ENCODE measurements around the gene FNDC3B. TPM values are rescaled to one million over a fixed set of nuclear protein-coding genes. Genes with fewer than 3 reads are reported as not detected.

FNDC3B gene
- total RNA-seq, 1 donor from 2014 or later = 9.3 TPM

DNA sequence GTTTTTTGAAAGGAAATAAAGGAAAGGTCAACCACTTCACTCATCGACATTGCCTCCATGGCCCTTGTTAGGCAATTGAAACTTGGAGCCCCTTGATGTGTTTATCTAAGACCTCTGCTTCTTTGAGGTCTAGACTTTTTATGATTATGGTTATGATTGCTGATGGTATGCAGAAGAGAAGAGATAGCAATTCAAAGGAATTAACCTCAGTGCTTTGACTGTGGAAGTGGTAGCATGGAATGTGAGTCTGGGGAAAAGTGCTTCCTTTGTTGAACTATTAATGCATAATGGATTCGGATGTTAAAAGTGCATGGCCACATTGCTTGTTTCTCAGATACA, 46.1 kb downstream of the FNDC3B start:
- intact Hi-C loops (cut with micrococcal nuclease) = no loop called here
- DNase-seq = no peak
- TF ChIP-seq, protein P1, sequence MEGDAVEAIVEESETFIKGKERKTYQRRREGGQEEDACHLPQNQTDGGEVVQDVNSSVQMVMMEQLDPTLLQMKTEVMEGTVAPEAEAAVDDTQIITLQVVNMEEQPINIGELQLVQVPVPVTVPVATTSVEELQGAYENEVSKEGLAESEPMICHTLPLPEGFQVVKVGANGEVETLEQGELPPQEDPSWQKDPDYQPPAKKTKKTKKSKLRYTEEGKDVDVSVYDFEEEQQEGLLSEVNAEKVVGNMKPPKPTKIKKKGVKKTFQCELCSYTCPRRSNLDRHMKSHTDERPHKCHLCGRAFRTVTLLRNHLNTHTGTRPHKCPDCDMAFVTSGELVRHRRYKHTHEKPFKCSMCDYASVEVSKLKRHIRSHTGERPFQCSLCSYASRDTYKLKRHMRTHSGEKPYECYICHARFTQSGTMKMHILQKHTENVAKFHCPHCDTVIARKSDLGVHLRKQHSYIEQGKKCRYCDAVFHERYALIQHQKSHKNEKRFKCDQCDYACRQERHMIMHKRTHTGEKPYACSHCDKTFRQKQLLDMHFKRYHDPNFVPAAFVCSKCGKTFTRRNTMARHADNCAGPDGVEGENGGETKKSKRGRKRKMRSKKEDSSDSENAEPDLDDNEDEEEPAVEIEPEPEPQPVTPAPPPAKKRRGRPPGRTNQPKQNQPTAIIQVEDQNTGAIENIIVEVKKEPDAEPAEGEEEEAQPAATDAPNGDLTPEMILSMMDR (IDR thresholded peaks at IDR 0.05) = no peak
- Mint-ChIP-seq H3K4me3 (no peak overlapping the region), H3K27ac (no peak overlapping the region), H3K9me3 (no peaks in the 10 kb centered on the region), H3K36me3 (ENCODE audit: low read depth) (no peaks in the 10 kb centered on the region), H3K27me3 (no peaks in the 10 kb centered on the region), H3K4me1 (no peaks in the 10 kb centered on the region)
- POLR2A ChIA-PET = no interaction called here
- CTCF ChIA-PET = interaction anchor here (1.0 kb wide), 1 partner anchor 64 kb away, joined by 3 read pairs; no protein-coding TSS in a partner anchor
- ATAC-seq (ENCODE audit: low read depth) = no peak

DNA sequence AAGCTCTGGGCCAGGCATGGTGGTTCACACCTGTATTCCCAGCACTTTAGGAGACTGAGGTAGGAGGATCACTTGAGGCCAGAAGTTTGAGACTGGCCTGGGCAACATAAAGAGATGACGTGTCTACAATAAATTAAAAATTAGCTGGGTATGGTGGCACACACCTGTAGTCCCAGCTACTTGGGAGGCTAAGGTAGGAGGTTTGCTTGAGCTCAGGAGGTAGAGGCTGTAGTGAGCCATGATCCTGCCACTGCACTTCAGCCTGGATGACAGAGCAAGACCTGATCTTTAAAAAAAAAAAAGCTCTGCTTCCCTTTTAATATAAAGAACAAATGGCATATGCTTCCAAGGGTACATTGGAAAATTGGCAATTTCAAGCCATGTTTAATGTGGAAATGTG, 46.7 kb downstream of the FNDC3B start:
- H3K27ac Mint-ChIP-seq = no peak overlapping the region
- H3K27me3 Mint-ChIP-seq = no peaks in the 10 kb centered on the region
- ATAC-seq (ENCODE audit: low read depth) (no peak), DNase-seq (no peak)
- H3K4me1 Mint-ChIP-seq = no peaks in the 10 kb centered on the region
- H3K4me3 Mint-ChIP-seq = no peak overlapping the region
- no peaks in the 10 kb centered on the region for H3K36me3 Mint-ChIP-seq (ENCODE audit: low read depth)
- H3K9me3 Mint-ChIP-seq = no peaks in the 10 kb centered on the region
- ChIA-PET CTCF (interaction anchor here (1.0 kb wide), 1 partner anchor 64 kb away, joined by 3 read pairs; no protein-coding TSS in a partner anchor), POLR2A (no interaction called here)
- TF ChIP-seq, protein P1 (IDR thresholded peaks at IDR 0.05) = no peak
- intact Hi-C loops (cut with micrococcal nuclease) = no loop called here

DNA sequence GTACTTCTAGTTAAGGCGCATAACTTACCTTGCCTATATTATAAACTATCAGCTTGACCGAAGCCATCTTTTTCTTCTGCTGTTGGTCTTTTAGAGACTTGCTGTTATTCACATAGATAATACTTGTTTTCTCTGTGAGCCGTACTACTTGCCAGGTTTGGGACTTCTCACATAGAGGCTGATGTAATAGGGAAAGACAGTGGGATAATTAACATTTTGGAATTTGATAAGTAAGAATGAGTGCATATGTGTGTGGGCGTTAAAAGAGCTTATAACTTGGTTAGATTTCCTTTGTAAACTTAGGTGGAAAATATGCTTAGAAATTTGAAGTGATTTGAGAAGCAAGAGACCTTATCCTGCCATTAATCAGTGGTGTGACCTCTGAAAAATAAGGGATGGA, 47.8 kb downstream of the FNDC3B start:
- Mint-ChIP-seq H3K4me1 (no peaks in the 10 kb centered on the region), H3K36me3 (ENCODE audit: low read depth) (no peaks in the 10 kb centered on the region), H3K4me3 (no peak overlapping the region), H3K9me3 (no peaks in the 10 kb centered on the region), H3K27me3 (no peaks in the 10 kb centered on the region), H3K27ac (no peak overlapping the region)
- intact Hi-C loops (cut with micrococcal nuclease) = no loop called here
- DNase-seq = no peak
- ChIA-PET POLR2A (no interaction called here), CTCF (no interaction called here)
- TF ChIP-seq, protein P1 (IDR thresholded peaks at IDR 0.05) = no peak
- ATAC-seq (ENCODE audit: low read depth) = no peak

DNA sequence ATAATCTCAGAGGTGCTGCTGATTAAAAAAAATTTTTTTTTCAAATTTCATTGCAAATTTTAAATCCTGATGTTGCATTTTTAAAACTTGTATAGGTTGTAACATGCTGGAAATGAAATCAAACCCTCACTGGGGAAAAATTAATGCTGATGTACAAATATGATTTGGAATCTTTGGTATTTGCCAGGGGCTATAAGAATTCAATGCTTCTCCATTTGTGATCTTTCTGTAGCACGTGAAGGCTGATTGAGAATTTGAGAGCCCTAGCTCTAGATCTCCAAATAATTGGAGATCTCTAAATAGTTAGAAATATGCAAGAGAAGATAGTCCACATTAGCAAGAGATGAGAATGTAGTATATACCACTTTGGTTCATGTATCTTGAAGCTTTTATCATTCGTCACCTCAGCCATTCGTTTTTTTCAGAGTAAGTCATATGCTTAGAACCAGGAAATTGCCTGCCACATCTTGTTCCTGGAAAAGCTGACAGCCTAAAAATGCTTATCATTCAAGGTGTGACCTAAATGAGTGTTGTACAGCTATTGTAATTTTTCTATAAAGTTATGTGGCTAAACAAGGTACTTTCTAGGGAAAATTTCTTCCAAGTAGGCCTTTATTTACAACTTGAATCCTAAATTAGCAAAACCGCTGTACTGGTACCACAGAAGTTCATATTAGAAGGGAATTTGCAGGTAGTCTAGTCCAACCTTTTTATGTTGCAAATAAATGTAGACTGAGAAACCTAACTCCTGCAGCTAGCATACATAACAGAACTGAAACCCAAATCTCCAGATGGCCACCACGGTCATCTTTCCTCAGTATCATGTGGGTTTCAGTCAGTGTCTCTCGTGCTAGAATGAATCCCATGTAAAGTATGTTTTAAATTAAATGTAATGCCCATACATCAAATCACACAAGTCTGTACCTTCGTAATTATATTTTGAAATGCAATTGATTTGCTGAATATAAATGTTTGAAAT, 48.5 kb downstream of the FNDC3B start:
- no peaks in the 10 kb centered on the region for H3K36me3 Mint-ChIP-seq (ENCODE audit: low read depth)
- H3K9me3 Mint-ChIP-seq = no peaks in the 10 kb centered on the region
- H3K27ac Mint-ChIP-seq = no peak overlapping the region
- no peaks in the 10 kb centered on the region for H3K4me1 Mint-ChIP-seq
- CTCF ChIA-PET = no interaction called here
- no peak overlapping the region for H3K4me3 Mint-ChIP-seq
- H3K27me3 Mint-ChIP-seq = peaks cover 3% of the 10 kb centered on the region
- intact Hi-C loops (cut with micrococcal nuclease) = no loop called here
- POLR2A ChIA-PET = no interaction called here
- TF ChIP-seq, protein P1 (IDR thresholded peaks at IDR 0.05) = no peak
- DNase-seq (no peak), ATAC-seq (ENCODE audit: low read depth) (no peak)

DNA sequence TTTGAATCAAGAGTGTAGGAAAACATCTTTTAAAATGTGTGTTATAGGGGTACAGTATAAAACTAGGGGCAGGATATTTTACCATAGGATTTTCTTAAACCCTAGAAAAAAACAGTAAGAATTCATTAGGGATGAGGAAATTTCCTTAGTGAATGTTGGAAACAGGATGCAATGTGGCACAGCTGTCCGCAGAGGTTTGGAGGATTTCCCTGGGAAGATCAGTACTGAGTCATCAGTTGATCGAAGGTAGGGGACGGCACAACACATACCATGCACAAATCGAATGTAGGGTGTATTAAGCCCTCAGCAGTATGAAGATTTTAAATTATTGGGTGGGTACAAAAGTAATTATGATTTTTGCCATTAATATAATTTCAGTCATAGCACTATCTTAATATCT, 49.9 kb downstream of the FNDC3B start:
- no peak for ATAC-seq (ENCODE audit: low read depth)
- Mint-ChIP-seq H3K4me3 (no peak overlapping the region), H3K9me3 (no peaks in the 10 kb centered on the region), H3K27me3 (peaks cover 3% of the 10 kb centered on the region), H3K36me3 (ENCODE audit: low read depth) (no peaks in the 10 kb centered on the region), H3K4me1 (no peaks in the 10 kb centered on the region), H3K27ac (no peak overlapping the region)
- TF ChIP-seq, protein P1 (IDR thresholded peaks at IDR 0.05) = no peak
- CTCF ChIA-PET = no interaction called here
- DNase-seq = no peak
- intact Hi-C loops (cut with micrococcal nuclease) = no loop called here
- POLR2A ChIA-PET = no interaction called here
